HG03280 (cell line): Measurements from ENCODE around the gene SYF2.
"Not testable (repeated sequence)": the region's sequence is repeated elsewhere in the genome, so short reads cannot be mapped to it uniquely, and the experiment has no call there.

Source experiments
- ATAC-seq: cut with Tn5 transposase; IDR thresholded peaks from one replicate; pipeline ENCODE4 v1.9.1; 2021; ENCODE audit warnings: mild to moderate bottlenecking, moderate library complexity; ENCODE audit not compliant: unreplicated experiment

Gene SYF2

GRCh38 chr1:25232027-25232865 lies at the start of gene SYF2:
Gene SYF2, minus strand, starts transcription at chr1:25232502. Its CDS starts 35 bp downstream, at chr1:25232467.
- ATAC-seq: peak; percentile 82

GRCh38 chr1:25279693-25280111 lies 47.4 kb upstream of the SYF2 start:
- not testable (repeated sequence) for ATAC-seq

DNA sequence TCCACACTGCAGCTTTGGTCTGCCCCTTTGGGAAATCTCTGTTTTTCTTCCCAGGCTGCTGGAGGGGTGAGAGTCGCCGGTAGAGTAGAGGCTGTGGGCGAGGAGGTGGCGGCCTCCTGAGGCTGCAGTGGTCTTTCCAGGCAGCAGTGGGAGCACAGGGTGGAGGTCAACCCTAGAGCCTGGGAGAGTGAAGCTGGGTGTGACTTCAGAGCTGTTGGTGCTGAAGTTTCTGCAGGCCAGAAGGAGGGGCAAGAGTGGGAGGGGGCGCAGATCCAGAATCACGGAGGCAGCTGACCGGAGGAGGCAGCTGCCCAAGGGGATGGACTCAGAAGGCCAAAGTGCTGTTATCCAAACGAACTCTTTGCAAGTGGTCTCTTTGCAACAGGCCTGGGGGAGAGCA lies 46.5 kb upstream of the SYF2 start:
- not testable (repeated sequence) for ATAC-seq

DNA sequence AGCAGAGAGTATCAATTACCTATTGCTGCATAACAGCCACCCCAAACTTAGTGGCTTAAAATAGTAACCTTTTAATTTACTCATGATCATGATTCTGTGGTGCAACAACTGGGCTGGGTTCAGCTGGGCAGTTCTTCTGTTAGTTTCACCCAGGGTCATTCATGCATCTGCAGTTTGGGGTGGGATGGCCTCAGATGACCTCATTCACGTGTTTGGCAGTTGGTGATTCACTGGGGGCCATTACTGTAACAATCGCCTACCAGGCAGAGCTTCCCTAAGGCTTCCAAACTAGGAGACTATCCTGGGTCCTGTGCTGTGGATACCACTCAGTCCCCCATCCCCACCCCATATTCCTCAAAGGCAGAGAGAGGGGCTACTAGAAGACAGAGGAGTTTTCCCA lies 46.1 kb upstream of the SYF2 start:
- ATAC-seq: not testable (repeated sequence)

DNA sequence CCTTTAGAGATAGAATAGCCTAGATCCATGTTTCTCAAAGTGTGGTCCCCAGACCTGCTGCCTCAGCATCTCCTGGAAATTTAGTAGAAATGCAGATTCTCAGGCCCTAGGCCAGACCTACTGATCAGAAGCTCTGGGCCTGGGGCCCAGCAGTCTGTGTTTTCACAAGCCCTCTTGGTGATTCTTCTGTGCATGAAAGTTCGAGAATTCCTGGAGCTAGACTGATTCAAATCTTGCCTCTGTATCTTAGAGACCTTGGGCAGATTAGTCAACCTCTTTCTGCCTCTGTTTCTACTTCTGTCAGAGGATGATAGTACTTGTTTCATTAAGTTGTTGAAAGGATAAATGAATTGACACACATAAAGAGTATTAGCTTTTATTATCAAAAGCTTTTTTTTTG lies 45.0 kb upstream of the SYF2 start:
- not testable (repeated sequence) for ATAC-seq

GRCh38 chr1:25275648-25276047 lies 43.3 kb upstream of the SYF2 start:
- ATAC-seq: not testable (repeated sequence)

DNA sequence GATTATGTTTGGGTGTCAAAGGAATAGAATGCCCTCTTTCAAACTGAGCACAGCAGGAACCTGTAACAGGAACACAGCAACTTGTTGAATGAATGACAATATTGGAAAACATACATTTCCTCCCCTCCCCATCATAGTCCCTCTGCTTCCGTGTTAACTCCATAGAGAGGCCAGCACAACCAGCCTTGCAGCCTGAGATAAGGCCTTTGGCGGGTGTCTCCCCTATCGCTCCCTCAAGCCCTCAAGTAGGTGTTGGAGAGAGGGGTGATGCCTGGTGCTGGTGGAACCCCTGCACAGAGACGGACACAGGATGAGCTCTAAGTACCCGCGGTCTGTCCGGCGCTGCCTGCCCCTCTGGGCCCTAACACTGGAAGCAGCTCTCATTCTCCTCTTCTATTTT lies 39.9 kb upstream of the SYF2 start, which contains the start of gene RHD:
RHD (plus strand) TSS at position 272 of the 400 bp plus-strand sequence; CDS start at position 311, 39 bp downstream.
- not testable (repeated sequence) for ATAC-seq

- not testable (repeated sequence) for ATAC-seq
These were observed 36.0 kb upstream of the SYF2 start for GRCh38 chr1:25268143-25268760.

GRCh38 chr1:25267288-25268142 lies 35.2 kb upstream of the SYF2 start:
- peak; percentile 74 for ATAC-seq

DNA sequence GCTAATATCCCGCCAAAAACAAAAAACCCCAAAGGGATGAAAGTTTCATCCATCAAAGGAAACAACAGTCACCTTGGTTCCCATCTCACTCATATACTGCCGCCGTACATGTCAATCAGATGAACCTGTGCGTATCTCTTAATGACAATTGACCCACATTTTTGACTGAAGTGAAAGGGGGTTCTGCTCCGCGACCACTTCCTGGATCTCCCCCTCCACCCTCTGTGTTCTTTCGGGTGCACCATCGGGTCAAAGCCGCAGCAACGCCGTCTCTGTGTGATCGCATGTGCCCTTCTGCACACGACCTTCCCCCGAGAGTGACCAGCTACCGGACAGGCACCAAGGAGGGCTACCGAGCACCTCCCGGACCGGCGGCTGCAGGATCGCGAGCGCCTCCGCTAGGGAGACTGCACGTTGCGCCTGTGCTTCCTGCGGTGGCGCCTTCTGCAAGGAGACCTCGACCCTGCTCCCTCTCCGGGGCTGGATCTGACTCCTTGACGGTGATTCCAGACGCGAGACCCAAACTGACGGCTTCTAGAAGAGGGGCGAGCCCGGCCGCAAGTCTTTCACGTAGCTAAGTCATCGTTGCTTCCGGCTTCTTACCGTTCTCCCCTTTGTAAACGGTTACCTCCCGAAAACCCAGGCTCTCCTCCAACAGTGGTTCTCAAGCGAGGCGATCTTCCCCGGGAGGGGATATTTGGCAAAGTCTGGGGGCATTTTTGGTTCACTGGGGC lies 34.4 kb upstream of the SYF2 start:
- ATAC-seq: peak; percentile 31

DNA sequence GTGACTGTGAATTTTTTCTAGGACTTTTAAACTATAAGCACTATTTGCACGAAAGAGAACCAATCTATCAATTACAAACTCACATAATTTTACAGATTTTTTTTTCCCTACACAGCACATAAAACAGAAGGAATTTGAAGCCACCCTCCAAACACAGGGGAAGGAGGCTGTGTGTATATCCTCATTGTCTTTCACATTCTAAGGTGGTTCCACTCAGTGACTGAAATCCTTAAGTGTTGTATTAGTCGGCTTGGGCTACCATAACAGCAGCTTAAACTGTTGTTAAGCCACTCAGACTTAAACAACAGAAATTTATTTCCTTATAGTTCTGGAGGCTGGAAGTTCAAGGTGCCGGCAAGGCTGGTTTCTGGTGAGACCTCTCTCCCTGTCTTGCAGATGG lies 28.0 kb upstream of the SYF2 start:
- ATAC-seq: not testable (repeated sequence)

DNA sequence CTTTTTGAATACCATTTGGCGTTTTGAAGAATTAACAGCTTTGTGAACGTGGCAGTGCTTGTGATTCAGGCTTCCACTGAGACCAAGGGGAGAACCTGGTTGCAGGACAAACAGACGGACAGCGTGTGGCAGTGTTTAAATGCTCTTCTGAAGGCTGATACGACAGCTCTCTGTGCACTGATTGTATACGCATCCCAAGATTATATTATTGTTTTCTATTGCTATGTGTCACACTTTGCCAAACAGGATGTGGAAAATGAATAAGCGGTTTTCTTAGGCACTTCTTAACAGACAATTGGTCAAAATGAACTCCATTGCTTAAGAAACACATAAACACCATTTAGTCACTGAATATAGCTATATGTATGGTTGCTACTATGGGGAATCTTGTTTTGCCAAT lies 27.5 kb upstream of the SYF2 start:
- ATAC-seq: not testable (repeated sequence)

- no peak for ATAC-seq
These were observed 24.9 kb upstream of the SYF2 start for GRCh38 chr1:25257196-25257595.

- ATAC-seq: no peak
These were observed 24.3 kb upstream of the SYF2 start for GRCh38 chr1:25256578-25256965.

DNA sequence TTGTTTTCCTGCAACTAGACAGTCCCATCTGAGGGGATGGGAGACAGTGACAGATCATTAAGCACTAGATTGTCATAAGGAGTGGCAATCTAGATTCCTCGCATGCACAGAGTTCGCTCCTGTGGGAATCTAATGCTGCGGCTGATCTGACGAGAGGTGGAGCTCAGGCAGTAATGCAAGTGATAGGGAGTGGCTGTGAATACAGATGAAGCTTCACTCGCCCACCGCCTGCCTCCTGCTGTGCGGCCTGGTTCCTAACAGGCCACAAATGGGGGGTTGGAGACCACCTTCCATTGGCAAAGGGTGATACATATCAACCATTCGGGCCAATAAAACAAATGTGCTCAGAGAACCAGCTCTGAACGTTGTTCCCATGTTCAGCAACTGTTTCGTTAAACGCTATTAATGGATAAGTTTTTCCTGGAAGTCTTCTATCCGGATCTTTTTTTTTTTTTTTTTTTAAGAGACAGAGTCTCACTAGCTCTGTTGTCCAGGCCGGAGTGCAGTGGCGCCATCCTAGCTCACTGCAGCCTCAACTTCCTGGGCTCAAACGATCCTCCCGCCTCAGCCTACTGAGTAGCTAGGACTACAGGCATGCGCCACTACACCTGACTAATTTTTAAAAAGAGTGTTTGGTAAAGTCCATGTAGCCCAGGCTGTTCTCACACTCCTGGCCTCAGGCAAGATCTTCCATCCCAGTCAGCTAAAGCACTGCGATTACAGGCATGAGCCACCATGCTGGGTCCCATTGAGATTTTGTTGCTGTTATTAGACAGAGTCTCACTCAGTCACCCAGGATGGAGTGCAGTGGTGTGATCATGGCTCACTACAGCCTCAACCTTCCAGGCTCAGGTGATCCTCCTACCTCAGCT lies 23.6 kb upstream of the SYF2 start:
- ATAC-seq: no peak

DNA sequence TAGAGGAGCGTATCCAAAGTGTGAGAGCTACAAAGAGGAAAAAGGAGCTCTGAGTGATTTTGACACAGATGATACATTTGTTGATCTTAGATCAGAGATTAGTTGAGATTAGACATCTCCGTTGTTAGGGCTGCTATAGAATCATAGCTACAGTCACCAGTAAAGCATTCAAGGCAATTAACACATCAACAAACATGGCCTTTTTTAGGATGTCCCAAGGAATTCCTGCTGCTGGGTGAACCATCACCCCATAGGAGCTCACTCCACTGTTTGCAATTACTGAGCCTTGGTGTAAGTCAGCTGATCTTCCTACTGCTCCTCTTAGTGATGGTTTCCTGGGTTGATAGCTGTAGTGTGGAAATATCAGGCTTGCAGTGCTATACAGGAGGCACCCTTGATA lies 21.6 kb upstream of the SYF2 start:
- no peak for ATAC-seq

GRCh38 chr1:25247829-25248754 lies 15.8 kb upstream of the SYF2 start:
- ATAC-seq: peak; percentile 40

- ATAC-seq: peak; percentile 78
These were observed 14.9 kb upstream of the SYF2 start, which contains the start of gene RSRP1 for GRCh38 chr1:25247024-25247828. Gene RSRP1, minus strand, starts transcription at chr1:25247454. Its CDS starts 491 bp downstream, at chr1:25246963.
